Panc1 (cell line): Measurements from ENCODE around the gene NPIPA5. TPM values are rescaled to one million over a fixed set of nuclear protein-coding genes. Genes with fewer than 3 reads are reported as not detected.
"Not testable (repeated sequence)": the region's sequence is repeated elsewhere in the genome, so short reads cannot be mapped to it uniquely, and the experiment has no call there.

Experiments
- ATAC-seq: fragments of 200-7000 bp; cut with Tn5 transposase; 2 replicates; pipeline ENCODE4 v1.9.1; 2020; ENCODE audit warnings: mild to moderate bottlenecking, moderate library complexity
- BruUV-seq: library from RNA; stranded (reverse); fragments of 400-500 nt; replicated peaks from 2 replicates; lab custom pipeline; 2021; lab: Mats Ljungman, UMichigan
- CTCF ChIA-PET: fragments of 300-600 bp; sonication (Branson Sonifier 250); formaldehyde crosslinking; loops from one replicate; lab custom pipeline; 2022; ENCODE audit warnings: antibody characterized with exemption; lab: Charles Lee
- POLR2A ChIA-PET: fragments of 300-600 bp; sonication (Branson Sonifier 250); formaldehyde crosslinking; loops from one replicate; lab custom pipeline; 2022; ENCODE audit warnings: antibody characterized with exemption; lab: Charles Lee
- DNase-seq: peaks from one replicate; pipeline ENCODE4 v3.0.0-alpha.2; 2010; ENCODE audit warnings: low read depth, low spot score
- H3K27ac ChIP-seq: 2 replicates; pipeline ENCODE4 v1.5.1; 2011; ENCODE audit warnings: mild to moderate bottlenecking, low read length, inconsistent platforms
- H3K27me3 ChIP-seq: fragments of 200-500 bp; sonication (Bioruptor generic); 2 replicates; pipeline ENCODE4 v1.6.0; 2014; ENCODE audit warnings: low read length, inconsistent platforms; ENCODE audit not compliant: control insufficient read depth, insufficient read depth
- H3K36me3 ChIP-seq: fragments of 200-500 bp; sonication (Bioruptor generic); 2 replicates; pipeline ENCODE4 v1.5.1; 2014; ENCODE audit warnings: inconsistent platforms, mild to moderate bottlenecking, low read length, moderate library complexity; ENCODE audit not compliant: control insufficient read depth, insufficient read depth
- H3K4me1 ChIP-seq: 2 replicates; pipeline ENCODE4 v1.5.1; 2011; ENCODE audit warnings: inconsistent platforms, mild to moderate bottlenecking, low read length, moderate library complexity; ENCODE audit not compliant: control insufficient read depth, insufficient read depth
- H3K4me3 ChIP-seq, 2 experiments: 2 replicates each; pipeline ENCODE4 v1.5.1; 2011 to 2012; ENCODE audit warnings: low read depth in 2 of 2, low read length in 2 of 2, mild to moderate bottlenecking in 2 of 2, inconsistent platforms in 1 of 2, moderate library complexity in 1 of 2
- H3K9me3 ChIP-seq: fragments of 200-500 bp; sonication (Bioruptor generic); 2 replicates; pipeline ENCODE4 v1.5.1; 2014; ENCODE audit warnings: low read depth, mild to moderate bottlenecking, inconsistent platforms, low read length, moderate library complexity; ENCODE audit not compliant: control insufficient read depth, insufficient read depth
- POLR2AphosphoS5 ChIP-seq: IDR thresholded peaks from 2 replicates; pipeline ENCODE4 v1.6.1; 2012; ENCODE audit warnings: mild to moderate bottlenecking, low read depth, low read length, moderate library complexity
- SIN3A ChIP-seq: IDR thresholded peaks from 2 replicates; pipeline ENCODE4 v1.6.1; 2012; ENCODE audit warnings: low read depth, mild to moderate bottlenecking, low read length, moderate library complexity, borderline replicate concordance; ENCODE audit not compliant: insufficient read depth
- TCF7L2 ChIP-seq: IDR thresholded peaks from 2 replicates; pipeline ENCODE4 v1.6.1; 2011; ENCODE audit warnings: mild to moderate bottlenecking, low read depth, low read length, inconsistent platforms
- in situ Hi-C: cut with HindIII; loops from 2 replicates; pipeline ENCODE4 v1.10.0; 2016; ENCODE audit warnings: low sequenced_read_pairs, low pct_unique_long_range_greater_than_20kb
- intact Hi-C: fragments of 100-400 bp; cut with micrococcal nuclease; formaldehyde crosslinking; loops from one replicate; pipeline ENCODE4 v1.10.0; 2022; ENCODE audit not compliant: unreplicated experiment
- total RNA-seq: library from RNA; stranded (reverse); gene quantifications from one replicate; pipeline ENCODE4 v1.2.1, GENCODE V29; 2021; ENCODE audit not compliant: unreplicated experiment
- TF ChIP-seq, protein P1 (sequence below), 2 experiments: IDR thresholded peaks; 2 replicates each; pipeline ENCODE4 v1.6.1; 2011 to 2012; ENCODE audit warnings: low read depth in 2 of 2, control low read depth in 1 of 2, low read length in 1 of 2, mild to moderate bottlenecking in 1 of 2, moderate library complexity in 1 of 2; ENCODE audit not compliant: insufficient read depth in 1 of 2
- TF ChIP-seq, protein P2 (sequence below): fragments of 450-650 bp; IDR thresholded peaks from 2 replicates; pipeline ENCODE4 v1.5.1; 2017; ENCODE audit warnings: mild to moderate bottlenecking

Gene NPIPA5
- total RNA-seq, 1 experiment from 2014 or later, result 0.26 TPM

DNA sequence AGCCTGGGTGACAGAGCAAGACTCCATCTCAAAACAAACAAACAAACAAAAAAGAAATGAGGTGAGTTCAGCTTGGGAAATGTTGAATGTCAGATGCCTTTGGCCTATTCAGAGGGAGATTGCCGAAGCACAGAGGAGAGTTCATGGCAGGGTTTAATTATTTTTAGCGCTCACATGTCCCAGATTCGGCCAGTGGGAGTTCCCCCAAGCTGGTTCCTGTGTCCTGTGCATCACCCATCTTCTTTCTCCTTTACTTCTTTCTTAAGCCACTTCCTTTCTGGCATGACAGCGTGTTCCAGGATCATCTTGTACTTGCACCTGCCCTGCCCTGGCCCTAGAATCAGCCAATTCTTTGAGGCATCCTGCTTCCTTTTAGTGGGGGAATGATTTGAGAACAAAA is 26.7 kb upstream of the NPIPA5 start:
- H3K27ac ChIP-seq, result no peak overlapping the region
- H3K27me3 ChIP-seq, result no peaks in the 10 kb centered on the region
- no peak for DNase-seq
- H3K36me3 ChIP-seq, result no peaks in the 10 kb centered on the region
- intact Hi-C loops, result no loop called here
- ChIA-PET POLR2A (no interaction called here), CTCF (no interaction called here)
- no peaks in the 10 kb centered on the region for H3K9me3 ChIP-seq
- no TSS peak for BruUV-seq
- 0 out of 2 replicates have a peak, but pooled peaks have one; percentile 20 for ATAC-seq
- TF ChIP-seq TCF7L2, result no peak
- H3K4me1 ChIP-seq, result no peaks in the 10 kb centered on the region
- in situ Hi-C loops, result no loop called here
- no peak overlapping the region for H3K4me3 ChIP-seq

DNA sequence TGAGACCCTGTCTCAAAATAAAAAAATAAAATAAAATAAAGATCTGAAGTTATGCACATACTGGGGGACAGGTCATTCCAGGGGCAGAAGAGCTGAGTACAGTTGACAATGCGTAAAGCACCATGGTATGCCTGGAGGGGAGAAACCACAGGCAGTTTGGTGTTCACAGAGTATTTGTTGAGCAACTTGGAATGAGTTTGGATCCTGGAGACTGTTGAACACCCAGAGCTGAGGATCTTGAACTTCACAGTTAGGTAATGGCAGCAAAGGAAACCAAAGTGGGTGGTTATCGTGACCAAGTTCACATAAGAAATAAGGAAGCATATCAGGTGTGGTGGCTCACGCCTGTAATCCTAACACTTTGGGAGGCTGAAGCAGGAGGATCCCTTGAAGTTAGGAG is 26.0 kb upstream of the NPIPA5 start:
- CTCF ChIA-PET, BruUV-seq, intact Hi-C loops, DNase-seq, H3K9me3 ChIP-seq, H3K27ac ChIP-seq, in situ Hi-C loops, H3K4me3 ChIP-seq, H3K36me3 ChIP-seq, H3K27me3 ChIP-seq, H3K4me1 ChIP-seq: not testable (repeated sequence)
- 0 out of 2 replicates have a peak, but pooled peaks have one; percentile 29 for ATAC-seq
- POLR2A ChIA-PET, result interaction anchor here (0.5 kb wide), 1 partner anchor 39 kb away, joined by 3 read pairs; no protein-coding TSS in a partner anchor

DNA sequence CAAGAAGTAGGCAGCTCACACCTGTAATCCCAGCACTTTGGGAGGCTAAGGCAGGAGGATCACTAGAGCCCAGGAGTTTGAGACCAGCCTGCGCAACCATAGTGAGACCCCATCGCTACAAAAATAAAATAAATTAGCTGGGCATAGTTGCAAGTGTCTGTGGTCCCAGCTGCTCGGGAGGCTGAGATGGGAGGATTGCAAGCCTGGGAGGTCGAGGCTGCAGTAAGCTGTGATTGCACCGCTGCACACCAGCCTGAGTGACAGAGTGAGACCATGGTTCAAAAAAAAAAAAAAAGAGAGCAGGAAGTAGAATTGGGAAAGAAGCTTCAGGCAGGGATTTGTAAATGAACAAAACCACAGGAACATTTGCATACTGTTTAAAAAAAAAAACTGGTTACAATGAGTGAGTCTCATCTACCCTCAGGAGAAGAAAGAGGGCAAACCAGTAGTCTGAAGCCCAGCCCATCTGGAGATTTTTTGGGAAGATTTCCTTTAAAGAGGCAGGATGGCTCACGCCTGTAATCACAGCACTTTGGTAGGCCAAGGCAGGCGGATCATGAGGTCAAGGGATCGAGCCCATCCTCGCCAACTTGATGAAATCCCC is 25.4 kb upstream of the NPIPA5 start:
- H3K36me3 ChIP-seq, result no peaks in the 10 kb centered on the region
- DNase-seq (no peak), ATAC-seq (no peak)
- TF ChIP-seq, protein P1, sequence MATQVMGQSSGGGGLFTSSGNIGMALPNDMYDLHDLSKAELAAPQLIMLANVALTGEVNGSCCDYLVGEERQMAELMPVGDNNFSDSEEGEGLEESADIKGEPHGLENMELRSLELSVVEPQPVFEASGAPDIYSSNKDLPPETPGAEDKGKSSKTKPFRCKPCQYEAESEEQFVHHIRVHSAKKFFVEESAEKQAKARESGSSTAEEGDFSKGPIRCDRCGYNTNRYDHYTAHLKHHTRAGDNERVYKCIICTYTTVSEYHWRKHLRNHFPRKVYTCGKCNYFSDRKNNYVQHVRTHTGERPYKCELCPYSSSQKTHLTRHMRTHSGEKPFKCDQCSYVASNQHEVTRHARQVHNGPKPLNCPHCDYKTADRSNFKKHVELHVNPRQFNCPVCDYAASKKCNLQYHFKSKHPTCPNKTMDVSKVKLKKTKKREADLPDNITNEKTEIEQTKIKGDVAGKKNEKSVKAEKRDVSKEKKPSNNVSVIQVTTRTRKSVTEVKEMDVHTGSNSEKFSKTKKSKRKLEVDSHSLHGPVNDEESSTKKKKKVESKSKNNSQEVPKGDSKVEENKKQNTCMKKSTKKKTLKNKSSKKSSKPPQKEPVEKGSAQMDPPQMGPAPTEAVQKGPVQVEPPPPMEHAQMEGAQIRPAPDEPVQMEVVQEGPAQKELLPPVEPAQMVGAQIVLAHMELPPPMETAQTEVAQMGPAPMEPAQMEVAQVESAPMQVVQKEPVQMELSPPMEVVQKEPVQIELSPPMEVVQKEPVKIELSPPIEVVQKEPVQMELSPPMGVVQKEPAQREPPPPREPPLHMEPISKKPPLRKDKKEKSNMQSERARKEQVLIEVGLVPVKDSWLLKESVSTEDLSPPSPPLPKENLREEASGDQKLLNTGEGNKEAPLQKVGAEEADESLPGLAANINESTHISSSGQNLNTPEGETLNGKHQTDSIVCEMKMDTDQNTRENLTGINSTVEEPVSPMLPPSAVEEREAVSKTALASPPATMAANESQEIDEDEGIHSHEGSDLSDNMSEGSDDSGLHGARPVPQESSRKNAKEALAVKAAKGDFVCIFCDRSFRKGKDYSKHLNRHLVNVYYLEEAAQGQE (IDR thresholded peaks at IDR 0.05; ENCODE audit: insufficient read depth in 1 of 2, low read depth in 2 of 2, low read length in 1 of 2), result no peak
- TF ChIP-seq POLR2AphosphoS5 (no peak), TCF7L2 (no peak), SIN3A (no peak)
- TF ChIP-seq, protein P2, sequence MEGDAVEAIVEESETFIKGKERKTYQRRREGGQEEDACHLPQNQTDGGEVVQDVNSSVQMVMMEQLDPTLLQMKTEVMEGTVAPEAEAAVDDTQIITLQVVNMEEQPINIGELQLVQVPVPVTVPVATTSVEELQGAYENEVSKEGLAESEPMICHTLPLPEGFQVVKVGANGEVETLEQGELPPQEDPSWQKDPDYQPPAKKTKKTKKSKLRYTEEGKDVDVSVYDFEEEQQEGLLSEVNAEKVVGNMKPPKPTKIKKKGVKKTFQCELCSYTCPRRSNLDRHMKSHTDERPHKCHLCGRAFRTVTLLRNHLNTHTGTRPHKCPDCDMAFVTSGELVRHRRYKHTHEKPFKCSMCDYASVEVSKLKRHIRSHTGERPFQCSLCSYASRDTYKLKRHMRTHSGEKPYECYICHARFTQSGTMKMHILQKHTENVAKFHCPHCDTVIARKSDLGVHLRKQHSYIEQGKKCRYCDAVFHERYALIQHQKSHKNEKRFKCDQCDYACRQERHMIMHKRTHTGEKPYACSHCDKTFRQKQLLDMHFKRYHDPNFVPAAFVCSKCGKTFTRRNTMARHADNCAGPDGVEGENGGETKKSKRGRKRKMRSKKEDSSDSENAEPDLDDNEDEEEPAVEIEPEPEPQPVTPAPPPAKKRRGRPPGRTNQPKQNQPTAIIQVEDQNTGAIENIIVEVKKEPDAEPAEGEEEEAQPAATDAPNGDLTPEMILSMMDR, result no peak
- in situ Hi-C loops, result no loop called here
- CTCF ChIA-PET, result interaction anchor here (0.6 kb wide), 1 partner anchor 20 kb away, joined by 3 read pairs; no protein-coding TSS in a partner anchor
- no peaks in the 10 kb centered on the region for H3K4me1 ChIP-seq
- H3K9me3 ChIP-seq, result no peaks in the 10 kb centered on the region
- H3K27me3 ChIP-seq, result no peaks in the 10 kb centered on the region
- no TSS peak for BruUV-seq
- no peak overlapping the region for H3K4me3 ChIP-seq
- intact Hi-C loops, result no loop called here
- no peak overlapping the region for H3K27ac ChIP-seq
- POLR2A ChIA-PET, result interaction anchor here (0.5 to 0.6 kb wide), 2 partner anchors 40 to 300 kb away, joined by 3 read pairs; no protein-coding TSS in a partner anchor
